K562 (cell line): ENCODE data around the gene DBH. TPM values are rescaled to one million over a fixed set of nuclear protein-coding genes. Genes with fewer than 3 reads are reported as not detected.
A peak's percentile ranks its signal among the peaks of the same experiment; 100 is the strongest.

ENCODE experiments used
- ATF6 ChIP-seq: sonication (generic); formaldehyde crosslinking; IDR thresholded peaks from 2 replicates; pipeline ENCODE4 v1.4.0; 2020; ENCODE audit warnings: mild to moderate bottlenecking, missing genetic modification reagents
- CBFA2T3 ChIP-seq: fragments of 450-650 bp; IDR thresholded peaks from 2 replicates; pipeline ENCODE4 v1.6.1; 2017
- CBX1 ChIP-seq: sonication (generic); IDR thresholded peaks from 2 replicates; pipeline ENCODE4 v1.6.1; 2016; ENCODE audit warnings: antibody characterized with exemption, low read depth, mild to moderate bottlenecking
- EHMT2 ChIP-seq: fragments of 450-650 bp; IDR thresholded peaks from 2 replicates; pipeline ENCODE4 v1.6.1; 2018; ENCODE audit warnings: antibody characterized with exemption
- HES1 ChIP-seq: fragments of 450-650 bp; IDR thresholded peaks from 2 replicates; pipeline ENCODE4 v1.6.1; 2016; ENCODE audit warnings: low read depth, mild to moderate bottlenecking, moderate library complexity
- ILF3 ChIP-seq: fragments of 450-650 bp; IDR thresholded peaks from 2 replicates; pipeline ENCODE4 v1.6.1; 2018; ENCODE audit warnings: antibody characterized with exemption, mild to moderate bottlenecking, moderate library complexity, borderline replicate concordance
- MCM7 ChIP-seq, 2 experiments: fragments of 450-650 bp; IDR thresholded peaks; 2 replicates each; pipeline ENCODE4 v1.6.1; 2016 to 2018
- RBM17 ChIP-seq: fragments of 200-400 bp; formaldehyde crosslinking; IDR thresholded peaks from 2 replicates; pipeline ENCODE4 v1.6.1; 2017; ENCODE audit warnings: low read depth, mild to moderate bottlenecking, low read length, borderline replicate concordance
- SIN3A ChIP-seq, 2 experiments: fragments of 150-350 bp in 1 of 2; IDR thresholded peaks; 2 replicates each; pipeline ENCODE4 v1.6.1; 2011 to 2016; ENCODE audit warnings: borderline replicate concordance in 2 of 2, low read depth in 2 of 2, low read length in 2 of 2, mild to moderate bottlenecking in 2 of 2, moderate library complexity in 2 of 2; ENCODE audit not compliant: control insufficient read depth in 1 of 2
- TCF7L2 ChIP-seq: fragments of 150-350 bp; IDR thresholded peaks from 2 replicates; pipeline ENCODE4 v1.6.1; 2016; ENCODE audit warnings: low read depth, mild to moderate bottlenecking, low read length, moderate library complexity
- TEAD1 ChIP-seq, 2 experiments: fragments of 450-650 bp in 1 of 2; sonication (generic) in 1 of 2; formaldehyde crosslinking; IDR thresholded peaks; 2 replicates each; pipeline versions ENCODE4 v1.4.0 to v1.8.0; 2020 to 2022; ENCODE audit warnings: mild to moderate bottlenecking in 2 of 2, missing genetic modification reagents in 1 of 2
- TRIM25 ChIP-seq: fragments of 450-650 bp; IDR thresholded peaks from 2 replicates; pipeline ENCODE4 v1.7.0; 2016; ENCODE audit warnings: borderline replicate concordance
- TRIM28 ChIP-seq: fragments of 450-650 bp; IDR thresholded peaks from 2 replicates; pipeline ENCODE4 v1.6.1; 2017
- ZBTB34 ChIP-seq: fragments of 250-450 bp; sonication (Bioruptor Pico); IDR thresholded peaks from 2 replicates; pipeline ENCODE4 v1.8.0; 2021; ENCODE audit warnings: mild to moderate bottlenecking, moderate library complexity
- ZNF280B ChIP-seq: fragments of 250-450 bp; sonication (Bioruptor Pico); IDR thresholded peaks from 2 replicates; pipeline ENCODE4 v1.5.1; 2021; ENCODE audit warnings: mild to moderate bottlenecking
- ZNF639 ChIP-seq, 2 experiments: fragments of 200-800 bp in 1 of 2; sonication (Bioruptor generic) in 1 of 2; sonication (generic) in 1 of 2; formaldehyde crosslinking in 1 of 2; IDR thresholded peaks in 1 of 2; conservative IDR thresholded peaks in 1 of 2; 2 replicates each; pipeline versions ENCODE4 v1.5.0 to v1.6.1; 2016 to 2020; ENCODE audit warnings: missing compliant biosample characterization in 1 of 2, missing genetic modification characterization in 1 of 2, missing genetic modification reagents in 1 of 2
- polyA plus RNA-seq, 8 experiments: library from polyadenylated mRNA; depleted of rRNA in 4 of 8; stranded (reverse) in 5 of 8; unstranded in 3 of 8; fragments of >200 nt; fragmentation: Nextera tagmentation in 2 of 8; fragmentation: Illumina TruSeq in 1 of 8; extraction: Ambion mirVana in 2 of 8; extraction: Trizol in 1 of 8; gene quantifications; 2 replicates each; pipeline versions ENCODE4 v1.2.1 to v1.2.3, GENCODE V29; 2011 to 2014; ENCODE audit warnings: inconsistent platforms in 1 of 8, missing spikeins in 1 of 8
- total RNA-seq, 7 experiments: library from RNA; depleted of rRNA in 6 of 7; stranded (reverse); fragments of >200 nt in 6 of 7; fragmentation: Illumina TruSeq in 2 of 7; extraction: Trizol in 2 of 7; gene quantifications; 2 replicates each; pipeline versions ENCODE4 v1.2.1 to v1.2.3, GENCODE V29; 2011 to 2021; ENCODE audit warnings: low replicate concordance in 1 of 7

The DBH gene
- total and polyA plus RNA-seq, 9 of the 15 experiments (the other 6 are each of a cell fraction or from before 2014, with no cell fraction given), result not detected

GRCh38 chr9:133597316-133597957 lies 38.7 kb upstream of the DBH start (continued):
- TF ChIP-seq RBM17 (no peak), CBFA2T3 (no peak), TRIM25 (no peak), TCF7L2 (no peak), HES1 (no peak), ILF3 (no peak), ZBTB34 (no peak), CBX1 (peak; percentile 88; the same call in 1 of the 2 replicates), EHMT2 (peak; percentile 81), ATF6 (CRISPR knock-in tag) (no peak), ZNF280B (no peak), MCM7 (IDR thresholded peaks at IDR 0.05) (no peak), ZNF639 (CRISPR knock-in tag; conservative IDR thresholded peaks at IDR 0.05 in 1 of 2, IDR thresholded peaks at IDR 0.05 in 1 of 2) (no peak), TEAD1 (CRISPR knock-in tag; IDR thresholded peaks at IDR 0.05) (no peak), TRIM28 (peak; percentile 98), SIN3A (IDR thresholded peaks at IDR 0.05; ENCODE audit: borderline replicate concordance in 2 of 2, control insufficient read depth in 1 of 2, low read depth in 2 of 2, low read length in 2 of 2) (no peak)
